WTC11 (cell line): Measurements from ENCODE around the gene MT1F. TPM values are rescaled to one million over a fixed set of nuclear protein-coding genes. Genes with fewer than 3 reads are reported as not detected.
A peak's percentile ranks its signal among the peaks of the same experiment; 100 is the strongest.
"Not testable (repeated sequence)": the region's sequence is repeated elsewhere in the genome, so short reads cannot be mapped to it uniquely, and the experiment has no call there.

Source experiments
- ATAC-seq: fragments of 200-7000 bp; cut with Tn5 transposase; 2 replicates; pipeline ENCODE4 v1.10.0; 2021; ENCODE audit warnings: mild to moderate bottlenecking, moderate library complexity
- CTCF ChIA-PET: fragments of 300-600 bp; sonication (Branson Sonifier 250); formaldehyde crosslinking; loops from one replicate; lab custom pipeline; 2021; ENCODE audit warnings: antibody characterized with exemption; lab: Charles Lee
- POLR2A ChIA-PET: fragments of 350-600 bp; sonication (Branson Sonifier 250); formaldehyde crosslinking; loops from one replicate; lab custom pipeline; 2021; ENCODE audit warnings: antibody characterized with exemption; lab: Charles Lee
- DNase-seq: peaks from one replicate; pipeline ENCODE4 v3.0.0; 2021; ENCODE audit warnings: low spot score
- H3K27ac Mint-ChIP-seq: 2 replicates; pipeline ENCODE4 v1.8.0; 2021; ENCODE audit warnings: mixed read lengths
- H3K27me3 Mint-ChIP-seq: 2 replicates; pipeline ENCODE4 v1.8.0; 2021; ENCODE audit warnings: low read depth, mild to moderate bottlenecking, moderate library complexity, mixed read lengths
- H3K36me3 Mint-ChIP-seq: 2 replicates; pipeline ENCODE4 v1.8.0; 2021; ENCODE audit warnings: mixed read lengths
- H3K4me1 Mint-ChIP-seq: 2 replicates; pipeline ENCODE4 v1.8.0; 2022; ENCODE audit warnings: mixed read lengths
- H3K4me3 Mint-ChIP-seq: 2 replicates; pipeline ENCODE4 v1.8.0; 2021; ENCODE audit warnings: mild to moderate bottlenecking, moderate library complexity, mixed read lengths
- H3K9me3 Mint-ChIP-seq: 2 replicates; pipeline ENCODE4 v1.8.0; 2021; ENCODE audit warnings: mixed read lengths
- ATF3 ChIP-seq: sonication (generic); formaldehyde crosslinking; conservative IDR thresholded peaks from 2 replicates; pipeline ENCODE4 v1.8.1; 2022; ENCODE audit warnings: mild to moderate bottlenecking, missing genetic modification reagents
- CDX4 ChIP-seq: fragments of 250-450 bp; sonication (Bioruptor Pico); IDR thresholded peaks from 2 replicates; pipeline ENCODE4 v1.9.0; 2021; ENCODE audit warnings: moderate library complexity, mild to moderate bottlenecking, inconsistent platforms, borderline replicate concordance
- CTCF ChIP-seq: fragments of 200-600 bp; IDR thresholded peaks from 2 replicates; pipeline ENCODE4 v1.8.0; 2022; ENCODE audit warnings: antibody characterized with exemption
- E2F5 ChIP-seq: sonication (generic); formaldehyde crosslinking; IDR thresholded peaks from 2 replicates; pipeline ENCODE4 v1.8.1; 2022; ENCODE audit warnings: mild to moderate bottlenecking, moderate library complexity, missing genetic modification reagents
- ESRRA ChIP-seq: sonication (generic); formaldehyde crosslinking; IDR thresholded peaks from 2 replicates; pipeline ENCODE4 v1.8.1; 2022; ENCODE audit warnings: mild to moderate bottlenecking, missing genetic modification reagents, borderline replicate concordance
- FOXJ3 ChIP-seq: sonication (generic); formaldehyde crosslinking; IDR thresholded peaks from 2 replicates; pipeline ENCODE4 v1.9.0; 2021; ENCODE audit warnings: missing genetic modification reagents, mild to moderate bottlenecking, borderline replicate concordance
- FOXP1 ChIP-seq: sonication (generic); formaldehyde crosslinking; IDR thresholded peaks from 2 replicates; pipeline ENCODE4 v1.8.0; 2022; ENCODE audit warnings: missing genetic modification reagents, mild to moderate bottlenecking, moderate library complexity, borderline replicate concordance
- JUN ChIP-seq: sonication (generic); formaldehyde crosslinking; IDR thresholded peaks from 2 replicates; pipeline ENCODE4 v1.8.0; 2023; ENCODE audit warnings: mild to moderate bottlenecking, missing genetic modification reagents
- KAT7 ChIP-seq: sonication (generic); formaldehyde crosslinking; IDR thresholded peaks from 2 replicates; pipeline ENCODE4 v1.8.1; 2023; ENCODE audit warnings: missing genetic modification reagents, mild to moderate bottlenecking, borderline replicate concordance
- NR2C2 ChIP-seq: sonication (generic); formaldehyde crosslinking; IDR thresholded peaks from 2 replicates; pipeline ENCODE4 v1.8.0; 2022; ENCODE audit warnings: mild to moderate bottlenecking, missing genetic modification reagents
- PRDM15 ChIP-seq: sonication (generic); formaldehyde crosslinking; IDR thresholded peaks from 2 replicates; pipeline ENCODE4 v1.8.0; 2022; ENCODE audit warnings: missing genetic modification reagents
- SOX15 ChIP-seq: fragments of 250-450 bp; sonication (Bioruptor Pico); IDR thresholded peaks from 2 replicates; pipeline ENCODE4 v1.9.0; 2021; ENCODE audit warnings: mild to moderate bottlenecking
- TCF7 ChIP-seq: sonication (generic); formaldehyde crosslinking; IDR thresholded peaks from 2 replicates; pipeline ENCODE4 v1.8.0; 2022; ENCODE audit warnings: mild to moderate bottlenecking, low read depth, missing genetic modification reagents, moderate library complexity
- ZNF219 ChIP-seq: sonication (generic); formaldehyde crosslinking; IDR thresholded peaks from 2 replicates; pipeline ENCODE4 v1.8.0; 2023; ENCODE audit warnings: missing genetic modification reagents, mild to moderate bottlenecking, borderline replicate concordance
- ZNF281 ChIP-seq: sonication (generic); formaldehyde crosslinking; IDR thresholded peaks from 2 replicates; pipeline ENCODE4 v1.8.0; 2023; ENCODE audit warnings: mild to moderate bottlenecking, missing genetic modification reagents
- total RNA-seq: library from RNA; stranded (reverse); gene quantifications from 3 replicates; pipeline ENCODE4 v1.2.3, GENCODE V29; 2021

Gene MT1F
- total RNA-seq, 1 experiment from 2014 or later: 58.2 TPM

- TF ChIP-seq FOXJ3 (CRISPR knock-in tag) (no peak), FOXP1 (CRISPR knock-in tag) (no peak), PRDM15 (CRISPR knock-in tag) (peak; percentile 92)
- TF ChIP-seq, all 79 proteins: peak for 1
- peak overlapping the region; percentile 78 for H3K4me3 Mint-ChIP-seq
- no peak overlapping the region for H3K27ac Mint-ChIP-seq
- ChIA-PET CTCF (interaction anchor here (0.6 to 2.4 kb wide), 12 partner anchors 8 to 234 kb away, joined by 3 to 11 read pairs (median 4); partner anchors contain the start of genes MT1E, MT1H and MT1M), POLR2A (interaction anchor here (0.8 to 2.6 kb wide), 4 partner anchors 7 to 52 kb away, joined by 3 to 12 read pairs (median 6); partner anchors contain the start of genes MT1E, MT1H and MT2A)
- peaks cover 5% of the 10 kb centered on the region; the same call in 1 of the 2 replicates for H3K9me3 Mint-ChIP-seq
- H3K4me1 Mint-ChIP-seq: peaks cover 53% of the 10 kb centered on the region
- DNase-seq: no peak
- H3K36me3 Mint-ChIP-seq: no peaks in the 10 kb centered on the region; the same call in 1 of the 2 replicates
- peaks cover 98% of the 10 kb centered on the region for H3K27me3 Mint-ChIP-seq
- ATAC-seq: peak; percentile 31
These were observed 39.6 kb upstream of the MT1F start for GRCh38 chr16:56618138-56618537.

- no peak overlapping the region for H3K4me3 Mint-ChIP-seq
- H3K4me1 Mint-ChIP-seq: peaks cover 54% of the 10 kb centered on the region
- no peak overlapping the region for H3K27ac Mint-ChIP-seq
- H3K36me3 Mint-ChIP-seq: peaks cover 2% of the 10 kb centered on the region; the same call in 1 of the 2 replicates
- TF ChIP-seq CTCF: no peak
- no peak for TF ChIP-seq SOX15 (CRISPR knock-in tag)
- TF ChIP-seq JUN (CRISPR knock-in tag): no peak
- TF ChIP-seq TCF7 (CRISPR knock-in tag): no peak
- no peak for TF ChIP-seq ZNF219 (CRISPR knock-in tag)
- TF ChIP-seq E2F5: no peak
- no peak for TF ChIP-seq ATF3 (CRISPR knock-in tag)
- TF ChIP-seq NR2C2 (CRISPR knock-in tag): no peak
- TF ChIP-seq ESRRA (CRISPR knock-in tag): no peak
- no peak for TF ChIP-seq KAT7 (CRISPR knock-in tag)
- TF ChIP-seq ZNF281 (CRISPR knock-in tag): no peak
- no peak for TF ChIP-seq CDX4
- DNase-seq: no peak
- CTCF ChIA-PET: interaction anchor here (0.6 kb wide), 1 partner anchor 31 kb away, joined by 3 read pairs; the partner anchor contains the start of gene MT3
- peaks cover 98% of the 10 kb centered on the region for H3K27me3 Mint-ChIP-seq
- peaks cover 8% of the 10 kb centered on the region; the same call in 1 of the 2 replicates for H3K9me3 Mint-ChIP-seq
- POLR2A ChIA-PET: no interaction called here
- no peak for ATAC-seq
These were observed 37.3 kb upstream of the MT1F start for GRCh38 chr16:56620339-56620897.

GRCh38 chr16:56621665-56622445 lies 35.9 kb upstream of the MT1F start:
- CTCF ChIA-PET: interaction anchor here (1.0 to 1.5 kb wide), 2 partner anchors 21 to 106 kb away, joined by 3 to 4 read pairs; no protein-coding TSS in a partner anchor
- H3K27ac Mint-ChIP-seq, ATAC-seq, H3K36me3 Mint-ChIP-seq, H3K9me3 Mint-ChIP-seq, POLR2A ChIA-PET, DNase-seq: not testable (repeated sequence)
- Mint-ChIP-seq H3K4me3 (peak overlapping the region; percentile 1; the same call in 1 of the 2 replicates), H3K4me1 (peaks cover 62% of the 10 kb centered on the region), H3K27me3 (peaks cover 98% of the 10 kb centered on the region)

GRCh38 chr16:56623184-56623583 lies 34.6 kb upstream of the MT1F start:
- H3K9me3 Mint-ChIP-seq, H3K27ac Mint-ChIP-seq, H3K36me3 Mint-ChIP-seq, H3K4me3 Mint-ChIP-seq, DNase-seq, ATAC-seq: not testable (repeated sequence)
- POLR2A ChIA-PET: interaction anchor here (0.5 to 0.7 kb wide), 2 partner anchors 10 to 45 kb away, joined by 3 read pairs; no protein-coding TSS in a partner anchor
- CTCF ChIA-PET: interaction anchor here (0.8 kb wide), 1 partner anchor 53 kb away, joined by 3 read pairs; no protein-coding TSS in a partner anchor
- peaks cover 59% of the 10 kb centered on the region for H3K4me1 Mint-ChIP-seq
- H3K27me3 Mint-ChIP-seq: peaks cover 98% of the 10 kb centered on the region
